MM.1S (cell line): ENCODE results near the gene PROB1.

Source experiments
- CTCF ChIP-seq: fragments of 300-600 bp; sonication (generic); IDR thresholded peaks from 2 replicates; pipeline ENCODE4 v1.5.1; 2016; ENCODE audit warnings: antibody characterized with exemption, low read length, mixed read lengths
- EZH2 ChIP-seq: fragments of 300-600 bp; sonication (generic); optimal IDR thresholded peaks from 2 replicates; pipeline ENCODE3; 2017; ENCODE audit warnings: low read depth, mild to moderate bottlenecking, antibody characterized with exemption, low read length, mixed read lengths
- EZH2phosphoT487 ChIP-seq: fragments of 300-600 bp; sonication (generic); IDR thresholded peaks from 2 replicates; pipeline ENCODE4 v1.6.1; 2018; ENCODE audit warnings: antibody characterized with exemption, low read length

DNA sequence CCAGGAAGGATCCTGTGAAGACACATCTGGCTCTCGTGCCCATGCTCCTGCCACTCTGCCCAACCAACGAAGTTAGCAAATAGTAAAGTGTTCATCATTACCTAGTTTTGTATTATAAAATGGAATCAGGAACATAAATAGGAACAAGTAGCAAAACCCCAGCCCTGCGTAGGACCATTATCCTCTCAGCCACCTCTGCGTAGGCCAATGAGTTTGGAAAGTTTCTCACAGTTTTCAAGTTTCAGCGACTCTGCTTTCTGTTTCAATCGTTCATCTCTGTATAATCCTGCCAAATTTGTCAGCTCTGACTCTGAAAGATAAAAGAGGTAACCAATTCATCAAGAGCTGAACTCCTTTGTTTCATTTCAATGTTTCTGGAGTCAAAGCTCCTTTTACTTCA lies 19.1 kb upstream of the PROB1 start:
- no peak for TF ChIP-seq CTCF
- TF ChIP-seq EZH2, result no peak
- TF ChIP-seq EZH2phosphoT487, result no peak
